Lower leg skin (tissue), 4 donors: ENCODE results near the gene HPS4. TPM values are rescaled to one million over a fixed set of nuclear protein-coding genes. Genes with fewer than 3 reads are reported as not detected.

Experiments used
- DNase-seq, 2 donors: peaks; one replicate each; pipeline ENCODE4 v3.0.0-alpha.2; 2019; ENCODE audit warnings: low spot score in 2 of 2
- H3K4me3 ChIP-seq: fragments of 200-600 bp; sonication (generic); 2 replicates; pipeline ENCODE4 v1.5.1; 2017; ENCODE audit warnings: mild to moderate bottlenecking, low read depth; ENCODE audit not compliant: poor library complexity, severe bottlenecking
- POLR2A ChIP-seq, 2 donors: fragments of 450-650 bp; IDR thresholded peaks; one replicate each; pipeline ENCODE4 v1.6.1; 2016 to 2017; ENCODE audit warnings: antibody characterized with exemption in 2 of 2, mild to moderate bottlenecking in 1 of 2, moderate library complexity in 1 of 2
- WGBS, 2 donors: methylation state at CpG; one replicate each; pipeline ENCODE4 v1.1.5; 2018; 5-methylcytosine and 5-hydroxymethylcytosine counted together
- intact Hi-C: fragments of 100-400 bp; cut with DNase I; formaldehyde crosslinking; loops from one replicate; pipeline ENCODE4 v1.15.0; 2023; ENCODE audit warnings: low total_unique reads
- total RNA-seq, 4 donors: library from RNA; depleted of rRNA; stranded (reverse); fragments of >200 nt; gene quantifications; one replicate each; pipeline ENCODE4 v1.1.0, GENCODE V29; 2016
- TF ChIP-seq, protein P1 (sequence below), 3 donors: fragments of 450-650 bp; IDR thresholded peaks; one replicate each; pipeline ENCODE4 v1.5.1; 2016; ENCODE audit warnings: antibody characterized with exemption in 3 of 3, mild to moderate bottlenecking in 3 of 3, moderate library complexity in 2 of 3

The HPS4 gene
- total RNA-seq, 4 donors from 2014 or later, result 40.5 to 68.0 (median 47.5) TPM

DNA sequence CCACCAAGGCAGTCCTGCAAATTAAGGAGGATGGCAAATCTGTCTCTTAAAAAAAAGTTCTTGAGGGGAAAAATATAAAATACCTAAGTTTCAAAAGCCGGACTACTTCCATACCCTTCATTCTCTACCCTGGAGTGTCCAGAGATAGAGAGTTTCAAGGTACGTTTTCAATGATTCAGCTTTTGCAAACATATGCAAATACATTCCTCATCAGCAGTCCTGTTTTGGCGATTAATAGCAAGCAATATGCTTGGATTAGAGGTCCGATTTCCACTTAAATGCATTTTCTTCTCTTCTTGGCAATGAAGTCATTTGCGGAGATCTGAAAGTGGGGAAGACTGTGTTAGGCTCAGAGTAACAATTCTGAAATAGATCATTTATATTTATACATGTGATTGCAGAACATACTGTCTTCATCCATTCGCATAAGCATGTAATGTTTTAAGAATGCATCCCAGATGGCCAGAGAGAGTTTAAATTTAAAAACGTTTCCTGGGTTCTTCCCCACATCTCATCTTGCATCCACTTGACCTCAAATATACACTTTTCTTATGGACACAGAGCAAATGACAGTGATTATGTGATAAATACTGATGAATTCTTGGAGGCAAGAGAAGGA lies 42.5 kb upstream of the HPS4 start:
- 80 to 82% methylated on average over 7 of the region's 7 CpGs for WGBS, 2 donors
- no peak for TF ChIP-seq POLR2A (IDR thresholded peaks at IDR 0.05)
- TF ChIP-seq, protein P1, sequence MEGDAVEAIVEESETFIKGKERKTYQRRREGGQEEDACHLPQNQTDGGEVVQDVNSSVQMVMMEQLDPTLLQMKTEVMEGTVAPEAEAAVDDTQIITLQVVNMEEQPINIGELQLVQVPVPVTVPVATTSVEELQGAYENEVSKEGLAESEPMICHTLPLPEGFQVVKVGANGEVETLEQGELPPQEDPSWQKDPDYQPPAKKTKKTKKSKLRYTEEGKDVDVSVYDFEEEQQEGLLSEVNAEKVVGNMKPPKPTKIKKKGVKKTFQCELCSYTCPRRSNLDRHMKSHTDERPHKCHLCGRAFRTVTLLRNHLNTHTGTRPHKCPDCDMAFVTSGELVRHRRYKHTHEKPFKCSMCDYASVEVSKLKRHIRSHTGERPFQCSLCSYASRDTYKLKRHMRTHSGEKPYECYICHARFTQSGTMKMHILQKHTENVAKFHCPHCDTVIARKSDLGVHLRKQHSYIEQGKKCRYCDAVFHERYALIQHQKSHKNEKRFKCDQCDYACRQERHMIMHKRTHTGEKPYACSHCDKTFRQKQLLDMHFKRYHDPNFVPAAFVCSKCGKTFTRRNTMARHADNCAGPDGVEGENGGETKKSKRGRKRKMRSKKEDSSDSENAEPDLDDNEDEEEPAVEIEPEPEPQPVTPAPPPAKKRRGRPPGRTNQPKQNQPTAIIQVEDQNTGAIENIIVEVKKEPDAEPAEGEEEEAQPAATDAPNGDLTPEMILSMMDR (IDR thresholded peaks at IDR 0.05), result no peak
- no peak for DNase-seq
- no peak overlapping the region for H3K4me3 ChIP-seq
- intact Hi-C loops, result no loop called here

DNA sequence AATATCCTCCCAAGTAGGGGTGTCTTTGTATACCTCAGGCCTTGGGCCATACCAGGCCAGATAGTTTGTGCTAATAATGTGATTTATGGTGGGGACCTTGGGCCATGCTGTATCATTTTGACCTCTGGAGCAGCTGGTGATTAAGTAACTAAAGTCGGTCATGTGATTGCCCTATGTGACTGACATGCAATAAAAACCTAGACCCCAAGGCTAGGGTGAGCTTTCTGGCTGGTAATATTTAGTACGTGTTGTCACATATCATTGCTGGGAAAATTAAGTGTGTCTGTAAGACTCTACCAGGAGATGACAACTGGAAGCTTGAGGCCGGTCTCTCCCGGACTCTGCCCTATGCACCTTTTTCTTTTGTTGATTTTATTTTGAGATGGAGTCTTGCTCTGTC lies 41.3 kb upstream of the HPS4 start:
- 72 to 78% methylated on average over 4 of the region's 4 CpGs for WGBS, 2 donors
- intact Hi-C loops, result no loop called here
- no peak for TF ChIP-seq POLR2A (IDR thresholded peaks at IDR 0.05)
- TF ChIP-seq, protein P1 (IDR thresholded peaks at IDR 0.05), result no peak
- H3K4me3 ChIP-seq, result no peak overlapping the region
- no peak for DNase-seq

DNA sequence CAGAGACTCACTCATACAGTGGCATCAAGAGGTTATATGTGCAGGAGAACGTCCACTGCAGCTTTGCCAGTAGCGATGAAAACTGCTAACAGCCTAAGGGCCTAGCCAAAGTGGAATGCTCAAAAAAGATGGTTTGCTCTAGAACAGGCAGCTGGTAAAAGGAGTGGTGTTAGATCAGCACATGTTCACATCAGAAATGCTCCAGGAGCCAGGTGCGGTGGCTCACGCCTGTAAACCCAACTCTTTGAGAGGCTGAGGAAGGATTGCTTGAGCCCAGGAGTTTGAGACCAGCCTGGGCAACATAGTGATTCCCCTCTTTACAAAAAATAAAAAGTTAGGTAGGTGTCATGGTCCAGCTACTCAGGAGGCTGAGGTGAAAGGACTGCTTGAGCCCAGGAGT lies 39.0 kb upstream of the HPS4 start:
- intact Hi-C loops, result no loop called here
- DNase-seq, result no peak
- no peak overlapping the region for H3K4me3 ChIP-seq
- no peak for TF ChIP-seq POLR2A (IDR thresholded peaks at IDR 0.05)
- TF ChIP-seq, protein P1 (IDR thresholded peaks at IDR 0.05), result no peak
- WGBS, 2 donors, result 84 to 95% methylated on average over 4 of the region's 4 CpGs

DNA sequence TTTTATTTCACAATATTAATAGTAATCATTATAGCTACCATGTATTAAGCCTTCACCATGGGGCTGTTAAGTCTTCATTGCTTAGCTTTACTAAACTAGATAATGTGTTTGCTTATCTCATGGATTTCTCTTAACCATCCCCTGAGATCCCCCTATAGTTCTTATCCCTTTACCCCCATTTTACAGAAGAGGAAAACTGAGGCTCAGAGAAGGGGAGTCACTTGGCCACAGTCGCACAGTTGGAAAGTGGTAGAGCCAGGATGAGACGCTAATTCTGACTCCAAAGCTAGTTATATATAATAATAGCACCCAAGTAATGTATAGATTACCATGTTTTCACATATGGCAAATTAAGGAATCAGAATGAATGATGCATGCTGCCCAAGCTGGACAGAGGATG lies 38.4 kb upstream of the HPS4 start:
- no peak for DNase-seq
- TF ChIP-seq, protein P1 (IDR thresholded peaks at IDR 0.05), result no peak
- TF ChIP-seq POLR2A (IDR thresholded peaks at IDR 0.05), result no peak
- H3K4me3 ChIP-seq, result no peak overlapping the region
- intact Hi-C loops, result no loop called here
- WGBS, 2 donors, result 95 to 98% methylated on average over 2 of the region's 2 CpGs

DNA sequence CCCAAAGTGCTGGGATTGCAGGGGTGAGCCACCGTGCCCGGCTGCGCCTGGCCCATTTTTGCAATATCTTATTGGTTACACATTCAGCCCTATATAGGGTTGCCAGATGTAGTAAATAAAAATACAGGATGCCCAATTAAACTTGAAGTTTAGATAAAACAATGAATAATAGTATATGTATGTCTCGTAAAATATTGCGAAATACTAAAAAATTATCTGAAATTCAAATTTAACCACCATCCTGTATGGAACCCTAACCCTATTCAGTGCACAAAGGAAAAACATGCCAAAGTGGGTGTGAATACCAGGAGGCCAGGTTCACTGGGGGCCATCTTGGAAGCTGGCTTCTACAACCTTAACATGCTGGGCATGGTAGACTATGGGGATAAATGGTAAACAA lies 33.8 kb upstream of the HPS4 start:
- no peak for DNase-seq
- H3K4me3 ChIP-seq, result no peak overlapping the region
- TF ChIP-seq, protein P1 (IDR thresholded peaks at IDR 0.05), result no peak
- no peak for TF ChIP-seq POLR2A (IDR thresholded peaks at IDR 0.05)
- 93 to 97% methylated on average over 5 of the region's 5 CpGs for WGBS, 2 donors
- intact Hi-C loops, result no loop called here

DNA sequence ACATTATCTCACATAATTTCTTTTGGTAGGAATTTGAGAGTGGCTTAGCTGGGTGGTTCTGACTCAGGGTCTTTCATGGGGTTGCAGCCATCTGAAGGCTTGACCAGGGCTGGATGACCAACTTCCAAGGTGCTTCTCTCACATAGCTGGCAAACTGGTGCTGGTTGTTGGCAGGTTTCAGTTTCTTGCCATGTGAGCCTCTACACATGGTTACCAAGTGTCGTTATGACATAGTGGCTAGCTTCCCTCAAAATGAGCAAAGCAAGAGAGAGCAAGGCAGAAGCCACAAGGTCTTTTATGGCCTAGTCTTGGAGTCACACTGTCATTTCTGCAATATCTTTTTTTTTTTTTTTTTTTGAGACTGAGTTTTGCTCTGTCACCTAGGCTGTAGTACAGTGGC lies 32.9 kb upstream of the HPS4 start:
- H3K4me3 ChIP-seq, result no peak overlapping the region
- WGBS, 2 donors, result 65 to 67% methylated on average over 1 of the region's 1 CpG
- intact Hi-C loops, result no loop called here
- DNase-seq, result no peak
- TF ChIP-seq, protein P1 (IDR thresholded peaks at IDR 0.05), result no peak
- TF ChIP-seq POLR2A (IDR thresholded peaks at IDR 0.05), result no peak
